22Rv1 (cell line): Measurements from ENCODE around the gene SIX3.

Experiments
- ZFX ChIP-seq: fragments of 450-650 bp; IDR thresholded peaks from 2 replicates; pipeline ENCODE4 v1.6.1; 2017; ENCODE audit warnings: antibody characterized with exemption, borderline replicate concordance
- TF ChIP-seq, protein P1 (sequence below): fragments of 450-650 bp; IDR thresholded peaks from 2 replicates; pipeline ENCODE4 v1.5.1; 2017; ENCODE audit warnings: mild to moderate bottlenecking

DNA sequence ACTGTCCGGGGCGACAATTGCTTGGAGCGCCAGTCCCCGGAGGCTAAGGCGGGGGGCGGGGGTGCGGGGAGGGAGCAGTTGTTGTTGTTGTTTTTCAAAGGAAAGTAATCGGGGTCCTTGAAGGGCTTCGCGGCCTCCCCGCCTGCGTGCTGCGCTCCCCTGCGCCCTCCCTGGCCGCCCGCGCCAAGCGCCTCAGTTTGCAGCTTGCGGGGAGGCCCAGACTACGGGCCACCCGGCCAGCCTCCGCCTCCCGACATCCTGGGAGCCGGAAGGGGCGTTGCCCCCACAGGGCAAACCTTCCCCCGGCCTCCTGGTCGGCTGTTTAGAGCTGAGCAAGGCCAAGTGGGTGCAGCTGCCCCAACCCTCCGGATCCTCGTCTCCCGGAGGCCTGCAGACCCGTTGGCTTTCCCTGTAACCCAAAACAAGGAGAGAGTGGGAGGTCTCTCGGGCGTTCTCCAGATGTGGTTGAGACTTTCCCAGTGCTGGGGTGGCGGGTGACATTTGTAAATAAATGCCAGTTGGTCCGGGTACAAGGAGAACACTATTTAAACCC lies 3.7 kb upstream of the SIX3 start:
- TF ChIP-seq, protein P1, sequence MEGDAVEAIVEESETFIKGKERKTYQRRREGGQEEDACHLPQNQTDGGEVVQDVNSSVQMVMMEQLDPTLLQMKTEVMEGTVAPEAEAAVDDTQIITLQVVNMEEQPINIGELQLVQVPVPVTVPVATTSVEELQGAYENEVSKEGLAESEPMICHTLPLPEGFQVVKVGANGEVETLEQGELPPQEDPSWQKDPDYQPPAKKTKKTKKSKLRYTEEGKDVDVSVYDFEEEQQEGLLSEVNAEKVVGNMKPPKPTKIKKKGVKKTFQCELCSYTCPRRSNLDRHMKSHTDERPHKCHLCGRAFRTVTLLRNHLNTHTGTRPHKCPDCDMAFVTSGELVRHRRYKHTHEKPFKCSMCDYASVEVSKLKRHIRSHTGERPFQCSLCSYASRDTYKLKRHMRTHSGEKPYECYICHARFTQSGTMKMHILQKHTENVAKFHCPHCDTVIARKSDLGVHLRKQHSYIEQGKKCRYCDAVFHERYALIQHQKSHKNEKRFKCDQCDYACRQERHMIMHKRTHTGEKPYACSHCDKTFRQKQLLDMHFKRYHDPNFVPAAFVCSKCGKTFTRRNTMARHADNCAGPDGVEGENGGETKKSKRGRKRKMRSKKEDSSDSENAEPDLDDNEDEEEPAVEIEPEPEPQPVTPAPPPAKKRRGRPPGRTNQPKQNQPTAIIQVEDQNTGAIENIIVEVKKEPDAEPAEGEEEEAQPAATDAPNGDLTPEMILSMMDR: no peak
- no peak for TF ChIP-seq ZFX
